Stimulated activated CD4-positive, alpha-beta T cell treated with anti-CD3 and anti-CD28 coated beads, Interleukin-1b, Interleukin-23, amount 100 ng/mL, for 48 hours (primary cell): ENCODE data around the gene MCRIP2.
A peak's percentile ranks its signal among the peaks of the same experiment; 100 is the strongest.

Source experiments
- DNase-seq: peaks from one replicate; pipeline ENCODE4 v3.0.0-alpha.2; 2020

MCRIP2 gene

DNA sequence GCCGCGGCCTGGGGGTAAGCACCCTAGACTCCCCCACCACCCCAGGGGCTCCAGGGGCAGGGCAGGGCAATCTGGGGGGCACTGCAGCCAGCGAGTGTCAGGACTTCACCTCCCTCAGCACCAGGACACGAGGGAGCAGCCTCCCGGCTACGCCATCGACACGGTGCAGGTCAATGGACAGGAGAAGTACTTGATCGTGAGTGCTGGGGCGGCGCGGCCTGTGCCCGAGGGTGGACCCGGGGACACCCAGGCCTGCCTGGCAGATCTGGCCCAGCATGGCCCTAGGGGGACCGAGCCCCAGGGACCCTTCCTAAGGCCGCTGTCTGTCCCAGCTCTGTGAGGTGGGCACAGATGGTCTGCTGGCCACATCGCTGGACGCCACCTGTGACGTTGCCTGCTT lies 30.7 kb downstream of the MCRIP2 start:
- no peak for DNase-seq

DNA sequence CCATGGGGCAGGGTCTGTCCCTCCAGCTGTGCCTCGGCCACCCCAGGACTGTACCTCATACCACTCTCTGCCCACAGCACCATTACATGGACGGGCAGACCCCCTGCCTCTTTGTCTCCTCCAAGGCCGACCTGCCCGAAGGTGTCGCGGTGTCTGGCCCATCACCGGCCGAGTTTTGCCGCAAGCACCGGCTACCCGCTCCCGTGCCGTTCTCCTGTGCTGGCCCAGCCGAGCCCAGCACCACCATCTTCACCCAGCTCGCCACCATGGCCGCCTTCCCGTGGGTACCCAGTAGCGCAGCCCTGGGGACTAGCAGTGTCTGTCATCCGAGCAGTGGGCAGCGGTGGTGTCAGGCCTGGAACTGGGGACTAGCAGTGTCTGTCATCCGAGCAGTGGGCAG lies 31.2 kb downstream of the MCRIP2 start:
- DNase-seq: no peak

DNA sequence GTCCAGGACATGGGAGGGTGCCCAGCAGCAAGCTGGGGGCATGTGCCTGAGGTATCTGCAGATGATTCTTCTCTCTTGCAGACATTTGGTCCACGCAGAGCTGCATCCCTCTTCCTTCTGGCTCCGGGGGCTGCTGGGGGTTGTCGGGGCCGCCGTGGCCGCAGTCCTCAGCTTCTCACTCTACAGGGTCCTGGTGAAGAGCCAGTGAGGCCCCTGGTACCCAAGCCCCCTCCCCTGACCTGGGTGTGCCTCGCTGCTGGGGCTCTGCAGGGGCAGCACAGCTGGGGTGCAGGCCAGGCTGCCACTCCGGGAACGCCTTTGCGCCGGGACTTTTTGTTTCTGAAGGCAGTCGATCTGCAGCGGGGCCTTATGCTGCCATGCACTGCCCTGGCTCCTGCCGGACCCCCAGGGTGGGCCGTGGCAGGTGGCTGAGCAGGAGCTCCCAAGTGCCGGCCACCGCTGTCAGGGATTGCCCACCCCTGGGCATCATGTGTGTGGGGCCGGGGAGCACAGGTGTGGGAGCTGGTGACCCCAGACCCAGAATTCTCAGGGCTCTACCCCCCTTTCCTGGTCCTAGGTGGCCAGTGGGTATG lies 31.9 kb downstream of the MCRIP2 start:
- no peak for DNase-seq

DNA sequence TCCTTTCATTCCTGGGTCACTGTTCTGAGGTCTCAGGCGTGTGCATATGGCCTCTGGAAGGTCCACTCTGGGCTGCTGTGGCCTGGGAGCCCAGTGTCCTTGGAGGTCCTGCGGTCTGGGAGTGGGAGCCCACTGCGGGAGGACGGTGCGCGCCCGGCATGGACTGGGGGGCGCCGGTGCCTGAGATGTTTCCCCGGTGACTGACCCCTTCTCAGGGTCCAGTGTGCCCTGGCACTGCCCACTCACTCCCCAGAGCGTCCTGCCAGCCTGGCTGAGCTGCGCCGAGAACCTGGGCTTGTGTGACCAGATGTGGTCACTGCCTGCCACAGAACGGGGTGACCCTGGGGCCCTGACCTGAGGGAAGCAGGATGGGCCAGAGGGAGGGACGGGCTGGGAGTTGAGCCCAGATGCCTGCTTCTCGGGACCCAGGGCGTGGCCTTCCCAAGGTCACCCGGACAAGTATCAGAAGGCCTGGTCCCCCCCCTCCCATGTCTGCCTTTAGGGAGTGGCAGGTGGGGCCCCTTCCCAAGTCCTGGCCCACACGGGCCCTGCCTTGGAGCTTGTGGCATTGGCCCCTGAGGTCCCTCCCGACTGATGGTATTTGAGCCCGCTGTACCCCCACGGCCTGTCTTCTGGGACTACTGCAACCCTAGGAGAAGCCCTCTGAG lies 32.7 kb downstream of the MCRIP2 start:
- no peak for DNase-seq

DNA sequence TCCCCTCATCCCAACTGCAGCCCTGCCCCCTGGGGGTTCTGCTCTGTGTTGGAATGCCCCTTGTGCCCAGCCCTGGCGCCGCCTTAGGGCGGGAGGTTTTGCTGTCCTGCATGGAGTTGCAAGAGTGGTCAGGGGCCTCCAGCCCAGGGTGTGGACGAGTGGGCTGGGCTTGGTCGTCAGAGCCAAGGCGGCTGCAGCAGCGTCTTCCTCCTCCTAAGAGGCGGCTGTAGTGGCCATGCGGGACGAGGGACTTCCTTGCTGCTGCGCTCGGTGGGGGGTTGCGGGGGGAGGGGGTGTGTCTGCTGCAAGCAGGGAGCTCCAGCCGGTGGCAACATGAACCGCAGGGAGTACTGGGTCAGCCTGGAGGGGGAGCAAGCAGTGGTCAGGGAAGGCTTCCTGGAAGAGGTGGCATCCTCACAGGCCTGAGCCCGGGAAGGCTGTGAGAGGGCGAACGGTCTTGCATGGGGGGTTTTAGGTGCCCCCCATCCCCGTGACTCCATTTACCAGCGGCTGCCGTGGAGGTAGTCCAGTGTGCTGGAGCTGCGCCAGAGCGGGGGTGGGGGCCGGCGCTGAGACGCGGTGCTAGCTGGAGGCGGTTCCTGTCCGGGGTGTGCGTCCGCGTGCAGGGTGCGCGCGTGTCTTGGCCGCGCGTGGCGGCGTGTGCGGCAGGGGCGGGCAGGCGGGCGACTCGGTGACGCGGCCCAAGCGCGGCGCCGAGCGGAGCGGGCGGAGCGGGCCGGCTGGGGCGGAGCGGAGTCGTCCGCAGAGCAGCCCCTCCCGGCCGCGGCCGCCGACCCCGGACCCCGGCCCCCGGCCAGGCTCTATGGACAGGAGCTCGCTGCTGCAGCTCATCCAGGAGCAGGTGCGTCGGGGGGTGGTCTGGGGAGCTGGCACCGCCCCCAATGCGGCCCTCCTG lies 33.6 kb downstream of the MCRIP2 start, which contains the start of gene RHBDL1:
TSS of gene RHBDL1 (plus strand) at position 704 of the 916 bp plus-strand sequence. CDS start at position 824, 120 bp downstream.
- DNase-seq: no peak

DNA sequence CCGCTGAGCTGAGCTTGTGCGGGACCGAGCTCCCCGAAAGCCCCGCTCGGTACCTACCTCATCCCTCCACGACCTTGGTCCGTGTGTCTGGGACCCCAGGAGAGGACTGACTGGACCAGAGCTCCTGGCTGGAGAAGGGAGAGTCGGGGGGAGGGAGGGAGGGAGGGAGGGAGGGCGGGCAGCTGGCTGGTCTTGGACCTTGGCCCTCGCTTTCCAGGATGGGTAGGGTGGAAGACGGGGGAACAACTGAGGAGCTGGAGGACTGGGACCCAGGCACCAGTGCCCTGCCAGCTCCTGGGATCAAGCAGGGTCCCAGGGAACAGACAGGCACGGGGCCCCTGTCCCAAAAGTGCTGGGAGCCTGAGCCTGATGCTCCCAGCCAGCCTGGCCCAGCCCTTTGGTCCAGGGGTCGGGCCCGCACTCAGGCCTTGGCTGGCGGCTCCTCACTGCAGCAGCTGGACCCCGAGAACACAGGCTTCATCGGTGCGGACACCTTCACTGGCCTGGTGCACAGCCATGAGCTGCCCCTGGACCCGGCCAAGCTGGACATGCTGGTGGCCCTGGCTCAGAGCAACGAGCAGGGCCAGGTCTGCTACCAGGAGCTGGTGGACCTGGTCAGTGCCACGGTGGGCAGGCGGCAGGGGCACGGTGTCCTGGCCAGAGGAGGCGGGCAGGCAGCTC lies 34.4 kb downstream of the MCRIP2 start:
- no peak for DNase-seq

DNA sequence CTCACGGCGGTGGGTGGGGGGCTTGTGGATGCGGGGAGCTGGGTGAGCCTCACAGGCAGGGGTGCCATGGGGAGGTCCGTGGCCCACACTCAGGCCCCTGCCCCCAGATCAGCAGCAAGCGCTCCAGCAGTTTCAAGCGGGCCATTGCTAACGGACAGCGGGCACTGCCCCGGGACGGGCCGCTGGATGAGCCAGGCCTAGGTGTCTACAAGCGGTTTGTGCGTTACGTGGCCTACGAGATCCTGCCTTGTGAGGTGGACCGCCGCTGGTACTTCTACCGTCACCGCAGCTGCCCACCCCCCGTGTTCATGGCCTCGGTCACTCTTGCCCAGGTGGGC lies 34.9 kb downstream of the MCRIP2 start:
- DNase-seq: no peak

DNA sequence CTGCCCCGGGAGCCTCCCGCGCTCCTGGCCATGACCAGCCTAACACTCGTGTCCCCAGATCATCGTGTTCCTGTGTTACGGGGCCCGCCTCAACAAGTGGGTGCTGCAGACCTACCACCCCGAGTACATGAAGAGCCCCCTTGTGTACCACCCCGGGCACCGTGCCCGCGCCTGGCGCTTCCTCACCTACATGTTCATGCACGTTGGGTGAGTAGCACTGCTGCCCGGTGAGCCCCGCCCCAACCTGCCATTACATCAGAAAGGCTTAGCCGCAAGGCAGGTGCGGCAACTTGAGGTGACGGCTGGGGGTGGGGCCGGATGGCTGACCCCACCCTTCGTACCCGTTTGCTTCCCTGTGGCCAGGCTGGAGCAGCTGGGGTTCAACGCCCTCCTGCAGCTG lies 35.3 kb downstream of the MCRIP2 start:
- DNase-seq: no peak

DNA sequence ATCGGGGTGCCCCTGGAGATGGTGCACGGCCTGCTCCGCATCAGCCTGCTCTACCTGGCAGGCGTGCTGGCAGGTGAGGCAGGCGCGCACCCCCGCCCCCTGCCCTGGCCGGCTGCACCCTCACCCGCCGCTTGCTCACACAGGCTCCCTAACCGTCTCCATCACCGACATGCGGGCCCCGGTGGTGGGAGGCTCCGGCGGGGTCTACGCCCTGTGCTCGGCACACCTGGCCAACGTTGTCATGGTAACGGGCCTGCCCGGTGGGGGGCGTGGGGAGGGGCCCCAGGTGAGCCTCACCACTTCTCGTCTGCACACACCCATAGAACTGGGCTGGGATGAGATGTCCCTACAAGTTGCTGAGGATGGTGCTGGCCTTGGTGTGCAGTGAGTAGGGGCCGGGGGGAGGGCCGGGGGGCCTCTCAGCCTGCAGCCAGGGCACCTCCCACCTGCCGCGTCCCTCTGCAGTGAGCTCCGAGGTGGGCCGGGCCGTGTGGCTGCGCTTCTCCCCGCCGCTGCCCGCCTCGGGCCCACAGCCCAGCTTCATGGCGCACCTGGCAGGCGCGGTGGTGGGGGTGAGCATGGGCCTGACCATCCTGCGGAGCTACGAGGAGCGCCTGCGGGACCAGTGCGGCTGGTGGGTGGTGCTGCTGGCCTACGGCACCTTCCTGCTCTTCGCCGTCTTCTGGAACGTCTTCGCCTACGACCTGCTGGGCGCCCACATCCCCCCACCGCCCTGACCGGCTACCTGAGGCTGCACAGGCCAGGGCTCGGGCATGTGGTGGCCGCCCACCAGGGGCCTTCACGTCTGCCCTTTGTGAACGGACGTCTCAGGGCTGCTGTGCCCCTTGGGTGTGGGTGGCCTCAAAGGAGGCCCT lies 35.9 kb downstream of the MCRIP2 start:
- DNase-seq: no peak

DNA sequence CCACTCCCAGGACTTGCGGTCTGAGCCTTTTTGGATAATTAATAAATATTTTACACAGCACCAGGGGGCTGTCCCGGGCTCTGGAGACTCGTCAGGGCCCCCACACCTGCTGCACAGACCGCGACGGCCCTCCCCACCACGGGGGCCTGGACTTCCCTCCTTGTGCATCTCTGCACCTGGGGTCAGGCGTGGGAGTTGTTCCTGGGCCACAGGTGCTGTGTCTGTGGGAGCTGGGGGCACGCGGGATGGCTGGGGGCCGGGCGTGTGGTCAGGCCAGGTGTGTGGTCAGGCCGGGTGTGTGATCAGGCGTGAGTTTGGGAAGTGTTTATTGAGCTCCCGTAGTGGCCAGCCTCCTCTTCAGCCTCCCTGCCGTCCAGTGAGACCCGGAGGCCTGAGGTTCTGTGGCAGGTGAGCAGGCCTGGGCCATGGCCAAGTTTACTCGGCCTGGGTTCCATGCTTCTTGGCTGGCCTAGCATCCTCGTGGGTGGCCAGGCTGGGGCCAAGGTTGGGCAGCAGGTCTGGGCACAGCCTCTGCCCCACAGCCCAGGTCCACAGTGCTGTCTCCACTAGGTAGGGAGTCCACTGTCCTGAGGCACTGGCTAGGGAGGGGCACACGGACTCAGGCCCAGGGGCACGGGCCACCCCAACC lies 36.7 kb downstream of the MCRIP2 start:
- no peak for DNase-seq

DNA sequence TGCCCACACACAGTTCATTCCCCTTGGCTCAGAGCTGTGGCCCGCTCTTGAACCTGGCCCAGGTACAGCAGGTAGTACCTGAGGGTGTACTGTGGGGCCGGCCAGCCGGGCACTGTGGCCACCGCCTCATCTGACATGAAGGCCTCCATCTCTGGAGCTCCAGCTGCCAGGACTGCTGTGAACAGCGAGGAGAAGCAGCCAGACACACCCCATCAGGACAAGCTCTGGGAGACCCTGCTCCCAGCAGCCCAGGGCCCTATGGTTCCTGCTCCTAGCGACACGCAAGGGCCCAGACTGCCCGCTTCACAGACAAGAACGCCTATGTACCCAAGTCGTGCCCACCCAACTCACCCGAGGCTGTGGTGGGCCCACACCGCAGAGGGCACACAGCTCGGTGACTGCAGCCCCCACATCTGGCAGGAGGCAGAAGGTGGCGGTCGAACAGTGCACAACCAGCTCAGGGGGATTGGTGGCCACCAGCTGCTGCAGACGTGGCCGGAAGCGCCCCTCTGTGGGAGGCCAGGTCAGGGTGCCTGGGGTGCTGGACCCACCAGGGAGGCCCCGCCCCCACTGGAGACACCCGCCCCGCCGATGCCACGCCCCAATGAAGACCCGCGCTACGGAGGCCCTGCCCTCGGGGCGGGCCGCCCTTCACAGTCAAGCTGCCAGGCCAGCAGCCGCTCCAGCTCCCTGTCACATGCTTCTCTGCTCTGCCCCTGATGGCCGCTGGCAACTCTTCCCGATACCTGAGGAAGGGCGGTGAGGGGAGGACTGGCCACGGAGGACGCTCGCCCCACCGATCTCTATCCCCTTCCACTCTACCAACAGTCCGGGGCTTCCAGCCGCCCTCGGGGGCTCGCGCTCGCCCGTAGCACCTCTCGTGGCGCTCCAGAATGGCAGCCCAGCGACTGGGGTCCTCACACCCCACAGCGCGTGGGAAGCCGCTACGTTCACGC lies 37.5 kb downstream of the MCRIP2 start:
- peak; percentile 53 for DNase-seq

DNA sequence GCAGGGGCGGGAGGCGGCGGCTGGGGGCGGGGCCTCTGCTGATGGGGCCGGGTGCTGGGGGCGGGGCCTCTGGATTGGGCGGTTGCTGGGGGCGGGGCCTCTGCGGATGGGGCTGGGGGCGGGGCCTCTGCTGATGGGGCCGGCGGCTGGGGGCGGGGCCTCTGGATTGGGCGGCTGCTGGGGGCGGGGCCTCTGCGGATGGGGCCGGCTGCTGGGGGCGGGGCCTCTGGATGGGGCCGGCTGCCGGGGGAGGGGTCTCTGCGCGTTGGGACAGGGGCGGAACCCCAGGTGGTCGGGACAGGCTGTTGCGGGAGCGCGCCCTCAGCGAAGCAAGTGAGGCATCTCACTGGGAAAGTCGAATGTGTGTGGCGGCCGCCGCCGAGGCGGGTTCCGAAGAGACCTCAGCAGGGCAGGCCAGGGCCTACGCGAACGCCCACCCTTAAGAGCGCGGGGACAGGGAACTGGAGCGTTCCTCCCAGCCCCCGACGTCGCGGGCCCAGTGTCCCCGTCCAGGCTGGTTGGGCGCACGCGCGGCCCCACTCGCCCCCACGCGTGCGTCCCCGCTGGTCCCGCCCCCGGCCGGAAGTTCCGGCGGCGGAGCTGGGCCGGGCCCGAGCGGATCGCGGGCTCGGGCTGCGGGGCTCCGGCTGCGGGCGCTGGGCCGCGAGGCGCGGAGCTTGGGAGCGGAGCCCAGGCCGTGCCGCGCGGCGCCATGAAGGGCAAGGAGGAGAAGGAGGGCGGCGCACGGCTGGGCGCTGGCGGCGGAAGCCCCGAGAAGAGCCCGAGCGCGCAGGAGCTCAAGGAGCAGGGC lies 38.4 kb downstream of the MCRIP2 start, which contains the start of gene STUB1:
TSS of gene STUB1 (plus strand) at position 597 of the 811 bp plus-strand sequence. CDS start at position 713, 116 bp downstream.
- DNase-seq: peak; percentile 92

DNA sequence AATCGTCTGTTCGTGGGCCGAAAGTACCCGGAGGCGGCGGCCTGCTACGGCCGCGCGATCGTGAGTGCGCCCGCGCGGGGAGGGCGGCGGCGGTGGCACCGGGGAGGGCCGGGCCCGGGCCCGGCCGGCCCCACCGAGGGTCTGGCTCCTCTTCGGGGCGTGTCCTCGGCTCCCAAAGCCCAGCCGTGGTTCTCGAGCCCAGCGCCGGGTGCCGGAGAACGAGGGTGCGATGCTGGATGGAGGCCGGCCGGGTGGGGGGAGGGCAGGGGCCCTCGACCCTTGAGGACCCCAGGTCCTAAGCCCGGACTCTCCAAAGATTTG lies 39.0 kb downstream of the MCRIP2 start:
- DNase-seq: no peak

DNA sequence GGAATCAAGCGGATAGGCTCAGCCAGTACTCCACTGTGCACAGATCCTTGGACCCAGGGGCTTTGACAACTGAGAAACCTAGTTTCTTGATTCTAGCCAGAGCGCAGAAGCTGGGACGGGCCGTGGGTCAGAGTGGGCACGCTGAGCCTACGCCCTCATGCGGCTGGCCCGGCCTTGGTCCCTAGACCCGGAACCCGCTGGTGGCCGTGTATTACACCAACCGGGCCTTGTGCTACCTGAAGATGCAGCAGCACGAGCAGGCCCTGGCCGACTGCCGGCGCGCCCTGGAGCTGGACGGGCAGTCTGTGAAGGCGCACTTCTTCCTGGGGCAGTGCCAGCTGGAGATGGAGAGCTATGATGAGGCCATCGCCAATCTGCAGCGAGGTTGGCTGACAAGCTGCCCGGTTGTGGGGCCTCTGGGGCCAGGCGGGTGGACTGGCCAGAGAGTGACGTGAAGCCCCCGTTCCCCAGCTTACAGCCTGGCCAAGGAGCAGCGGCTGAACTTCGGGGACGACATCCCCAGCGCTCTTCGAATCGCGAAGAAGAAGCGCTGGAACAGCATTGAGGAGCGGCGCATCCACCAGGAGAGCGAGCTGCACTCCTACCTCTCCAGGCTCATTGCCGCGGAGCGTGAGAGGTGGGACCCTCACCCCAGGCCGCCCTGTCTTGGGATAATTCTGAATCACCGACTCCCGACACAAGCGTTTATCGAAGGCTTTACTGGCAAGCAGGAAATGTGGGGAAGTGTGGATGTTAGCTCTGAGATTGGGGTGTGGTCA lies 39.5 kb downstream of the MCRIP2 start:
- no peak for DNase-seq

DNA sequence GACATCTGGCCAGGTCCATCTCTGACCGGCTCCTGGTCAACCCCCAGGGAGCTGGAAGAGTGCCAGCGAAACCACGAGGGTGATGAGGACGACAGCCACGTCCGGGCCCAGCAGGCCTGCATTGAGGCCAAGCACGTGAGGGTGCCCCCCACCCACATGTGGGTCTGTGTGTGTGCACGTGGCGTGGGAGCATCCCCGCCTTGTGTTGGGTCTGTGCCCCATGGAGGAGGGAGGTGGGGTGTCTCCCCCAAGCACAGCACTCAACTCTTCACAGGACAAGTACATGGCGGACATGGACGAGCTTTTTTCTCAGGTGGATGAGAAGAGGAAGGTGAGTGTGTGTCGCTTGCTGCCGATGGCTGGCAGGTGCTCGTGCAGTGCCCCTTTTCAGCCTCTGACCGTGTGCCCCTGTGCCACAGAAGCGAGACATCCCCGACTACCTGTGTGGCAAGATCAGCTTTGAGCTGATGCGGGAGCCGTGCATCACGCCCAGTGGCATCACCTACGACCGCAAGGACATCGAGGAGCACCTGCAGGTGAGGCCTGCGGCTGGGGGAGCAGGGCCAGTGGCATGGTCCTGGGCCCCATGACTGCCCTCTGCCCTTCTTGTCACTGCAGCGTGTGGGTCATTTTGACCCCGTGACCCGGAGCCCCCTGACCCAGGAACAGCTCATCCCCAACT lies 40.3 kb downstream of the MCRIP2 start:
- DNase-seq: no peak

DNA sequence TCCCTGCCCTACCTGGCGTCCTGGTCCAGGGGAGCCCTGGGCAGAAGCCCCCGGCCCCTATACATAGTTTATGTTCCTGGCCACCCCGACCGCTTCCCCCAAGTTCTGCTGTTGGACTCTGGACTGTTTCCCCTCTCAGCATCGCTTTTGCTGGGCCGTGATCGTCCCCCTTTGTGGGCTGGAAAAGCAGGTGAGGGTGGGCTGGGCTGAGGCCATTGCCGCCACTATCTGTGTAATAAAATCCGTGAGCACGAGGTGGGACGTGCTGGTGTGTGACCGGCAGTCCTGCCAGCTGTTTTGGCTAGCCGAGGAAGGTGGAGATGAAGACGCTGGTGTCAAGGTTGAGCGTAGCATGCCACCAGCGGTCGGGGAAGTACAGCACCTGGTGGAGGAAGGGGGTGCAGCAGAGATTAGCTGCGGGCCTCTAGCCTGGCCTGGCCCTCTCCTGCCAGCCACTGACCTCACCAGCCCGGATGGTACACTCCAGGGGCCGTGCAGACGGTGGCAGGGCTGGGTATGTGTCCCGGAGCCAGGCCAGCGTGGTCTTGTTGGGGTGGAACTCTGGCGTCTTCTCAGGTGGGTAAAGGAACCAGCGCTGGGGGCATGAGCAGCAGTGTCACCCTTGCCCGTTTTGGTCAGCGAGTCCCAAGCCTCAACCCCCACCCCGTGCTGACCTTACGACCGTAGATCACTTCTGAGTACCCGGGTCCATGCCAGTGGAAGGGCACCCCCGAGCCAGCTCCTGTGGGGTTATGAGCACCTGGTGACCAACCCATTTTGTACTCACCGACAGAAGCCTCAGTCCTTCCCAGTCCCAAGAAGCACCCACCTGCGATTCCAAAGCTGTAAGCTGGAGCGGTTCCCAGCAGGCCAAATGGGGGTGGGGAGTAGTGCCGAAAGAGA lies 41.1 kb downstream of the MCRIP2 start:
- DNase-seq: no peak
